ENCODE measurements around the gene NUP85.

The NUP85 gene

DNA sequence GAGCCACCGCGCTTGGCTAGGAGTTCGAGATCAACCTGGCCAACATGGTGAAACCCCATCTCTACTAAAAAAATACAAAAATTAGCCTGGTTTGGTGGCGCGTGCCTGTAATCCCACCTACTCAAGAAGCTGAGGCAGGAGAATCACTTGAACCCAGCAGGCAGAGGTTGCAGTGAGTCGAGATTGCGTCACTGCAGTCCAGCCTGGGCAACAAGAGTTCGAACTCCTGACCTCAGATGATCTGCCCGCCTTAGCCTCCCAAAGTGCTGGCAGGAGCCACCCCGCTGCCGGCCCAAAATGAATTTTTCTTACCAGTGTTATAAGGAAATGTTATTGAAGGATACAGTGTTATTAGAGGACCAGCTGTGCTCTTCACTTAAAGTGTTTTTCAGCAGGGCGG is 2.3 kb downstream of the NUP85 start:
- Histone ChIP-seq H3K9ac (ENCODE audit: low read length) (no peak overlapping the region), H3K4me3 (ENCODE audit: low read length) (no peak overlapping the region), H3K36me3 (ENCODE audit: control insufficient read depth, low read depth, low read length) (peaks cover 38% of the 10 kb centered on the region), H3K27me3 (ENCODE audit: control insufficient read depth, insufficient read depth, low read length) (no peaks in the 10 kb centered on the region), H3K27ac (ENCODE audit: low read length) (no peak overlapping the region), H3K9me3 (ENCODE audit: control insufficient read depth, low read depth, low read length) (no peaks in the 10 kb centered on the region), H3K4me1 (ENCODE audit: control insufficient read depth, low read depth, low read length) (no peaks in the 10 kb centered on the region)

DNA sequence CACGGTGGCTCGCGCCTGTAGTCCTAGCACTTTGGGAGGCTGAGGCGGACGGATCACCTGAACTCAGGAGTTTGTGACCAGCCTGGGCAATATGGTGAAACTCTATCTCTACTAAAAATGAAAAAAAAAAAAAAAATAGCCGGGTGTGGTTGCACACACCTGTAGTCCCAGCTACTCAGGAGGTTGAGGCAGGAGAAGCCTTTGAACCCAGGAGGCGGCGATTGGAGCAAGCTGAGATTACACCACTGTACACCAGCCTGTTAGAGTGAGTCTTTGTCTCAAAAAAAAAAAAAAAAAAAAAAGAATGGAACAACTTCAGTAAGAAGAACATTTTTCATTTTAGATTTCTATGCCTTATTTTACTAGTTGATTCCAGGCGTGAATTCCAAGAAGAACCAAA is 2.7 kb downstream of the NUP85 start:
- H3K9me3 ChIP-seq (ENCODE audit: control insufficient read depth, low read depth, low read length): no peaks in the 10 kb centered on the region
- no peaks in the 10 kb centered on the region for H3K4me1 ChIP-seq (ENCODE audit: control insufficient read depth, low read depth, low read length)
- H3K4me3 ChIP-seq (ENCODE audit: low read length): no peak overlapping the region
- H3K36me3 ChIP-seq (ENCODE audit: control insufficient read depth, low read depth, low read length): peaks cover 42% of the 10 kb centered on the region
- H3K27me3 ChIP-seq (ENCODE audit: control insufficient read depth, insufficient read depth, low read length): no peaks in the 10 kb centered on the region
- no peak overlapping the region for H3K27ac ChIP-seq (ENCODE audit: low read length)
- H3K9ac ChIP-seq (ENCODE audit: low read length): no peak overlapping the region

DNA sequence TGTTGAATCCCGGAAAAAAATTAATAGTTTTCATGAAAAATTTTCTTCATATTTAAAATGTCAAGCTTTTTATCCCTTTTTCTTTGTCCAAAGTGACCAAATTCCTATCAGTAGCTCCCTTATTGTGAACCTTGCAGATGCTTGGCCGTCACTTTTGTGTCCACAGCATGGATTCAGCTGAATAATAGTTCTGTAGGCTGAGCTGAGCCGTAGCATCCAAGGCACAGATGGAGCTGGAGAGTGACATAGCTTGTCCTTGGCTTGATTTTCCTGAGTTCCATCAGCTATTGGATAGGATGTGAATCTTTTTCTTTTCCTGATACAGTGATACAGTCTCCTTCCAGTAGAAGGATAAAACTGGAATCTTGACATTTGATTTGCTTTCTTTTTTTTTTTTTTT is 3.6 kb downstream of the NUP85 start:
- Histone ChIP-seq H3K4me1 (ENCODE audit: control insufficient read depth, low read depth, low read length) (no peaks in the 10 kb centered on the region), H3K4me3 (ENCODE audit: low read length) (no peak overlapping the region), H3K27ac (ENCODE audit: low read length) (no peak overlapping the region), H3K27me3 (ENCODE audit: control insufficient read depth, insufficient read depth, low read length) (no peaks in the 10 kb centered on the region), H3K36me3 (ENCODE audit: control insufficient read depth, low read depth, low read length) (peaks cover 49% of the 10 kb centered on the region), H3K9me3 (ENCODE audit: control insufficient read depth, low read depth, low read length) (no peaks in the 10 kb centered on the region), H3K9ac (ENCODE audit: low read length) (no peak overlapping the region)

DNA sequence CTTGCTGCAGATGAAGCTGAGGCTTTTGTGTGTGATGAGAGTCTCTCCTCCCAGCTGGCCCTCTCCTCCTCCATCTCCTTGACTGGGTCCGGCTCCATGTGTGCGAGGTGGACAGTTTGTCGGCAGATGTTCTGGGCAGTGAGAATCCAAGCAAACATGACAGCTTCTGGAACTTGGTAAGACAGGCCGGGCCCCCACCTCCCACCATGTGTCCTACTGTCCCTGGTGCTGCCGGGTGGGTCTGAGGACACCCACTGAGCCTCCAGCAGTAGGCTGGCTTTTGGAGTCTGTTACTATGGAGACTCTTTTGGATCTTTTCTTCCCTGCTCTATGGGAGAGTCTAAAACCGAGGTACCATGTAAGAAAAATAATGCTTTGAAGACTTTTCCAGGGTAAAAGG is 12.7 kb downstream of the NUP85 start:
- peaks cover 68% of the 10 kb centered on the region for H3K36me3 ChIP-seq (ENCODE audit: control insufficient read depth, low read depth, low read length)
- H3K9ac ChIP-seq (ENCODE audit: low read length): no peak overlapping the region
- no peak overlapping the region for H3K4me3 ChIP-seq (ENCODE audit: low read length)
- no peaks in the 10 kb centered on the region for H3K9me3 ChIP-seq (ENCODE audit: control insufficient read depth, low read depth, low read length)
- no peaks in the 10 kb centered on the region for H3K27me3 ChIP-seq (ENCODE audit: control insufficient read depth, insufficient read depth, low read length)
- no peaks in the 10 kb centered on the region for H3K4me1 ChIP-seq (ENCODE audit: control insufficient read depth, low read depth, low read length)
- no peak overlapping the region for H3K27ac ChIP-seq (ENCODE audit: low read length)

DNA sequence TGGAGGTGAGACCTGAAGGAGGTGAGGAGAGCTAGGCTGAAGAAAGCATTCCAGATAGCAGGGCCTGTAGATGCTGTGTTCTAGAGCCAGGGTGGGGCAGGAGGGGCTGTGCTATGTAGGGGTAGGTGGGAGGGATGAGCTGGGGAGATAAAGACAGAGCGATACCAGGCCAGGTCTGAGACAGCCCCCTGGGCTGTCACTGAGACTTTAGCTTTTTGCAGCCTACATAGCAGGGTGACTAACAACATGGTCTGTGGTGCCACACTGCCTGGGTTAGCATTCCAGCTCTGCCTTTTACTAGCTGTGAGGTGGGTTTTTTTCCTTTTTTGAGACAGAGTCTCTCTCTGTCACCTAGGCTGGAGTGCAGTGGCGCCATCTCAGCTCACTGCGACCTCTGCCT is 14.3 kb downstream of the NUP85 start:
- Histone ChIP-seq H3K9me3 (ENCODE audit: control insufficient read depth, low read depth, low read length) (no peaks in the 10 kb centered on the region), H3K4me1 (ENCODE audit: control insufficient read depth, low read depth, low read length) (no peaks in the 10 kb centered on the region), H3K27me3 (ENCODE audit: control insufficient read depth, insufficient read depth, low read length) (no peaks in the 10 kb centered on the region), H3K9ac (ENCODE audit: low read length) (no peak overlapping the region), H3K36me3 (ENCODE audit: control insufficient read depth, low read depth, low read length) (peaks cover 60% of the 10 kb centered on the region), H3K27ac (ENCODE audit: low read length) (no peak overlapping the region), H3K4me3 (ENCODE audit: low read length) (no peak overlapping the region)

DNA sequence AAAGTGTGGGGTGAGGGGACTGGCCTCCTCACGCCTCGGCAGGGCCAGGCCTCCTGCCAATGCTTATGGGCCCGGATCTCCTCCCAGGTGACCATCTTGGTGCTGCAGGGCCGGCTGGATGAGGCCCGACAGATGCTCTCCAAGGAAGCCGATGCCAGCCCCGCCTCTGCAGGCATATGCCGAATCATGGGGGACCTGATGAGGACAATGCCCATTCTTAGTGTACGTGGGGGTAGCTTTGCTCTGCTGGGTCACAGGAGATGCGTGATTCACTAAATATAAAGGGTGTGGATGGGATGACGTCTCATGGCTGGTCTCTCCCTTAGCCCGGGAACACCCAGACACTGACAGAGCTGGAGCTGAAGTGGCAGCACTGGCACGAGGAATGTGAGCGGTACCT is 19.5 kb downstream of the NUP85 start:
- H3K27me3 ChIP-seq (ENCODE audit: control insufficient read depth, insufficient read depth, low read length): no peaks in the 10 kb centered on the region
- H3K4me1 ChIP-seq (ENCODE audit: control insufficient read depth, low read depth, low read length): no peaks in the 10 kb centered on the region
- H3K9ac ChIP-seq (ENCODE audit: low read length): no peak overlapping the region
- H3K4me3 ChIP-seq (ENCODE audit: low read length): no peak overlapping the region
- H3K9me3 ChIP-seq (ENCODE audit: control insufficient read depth, low read depth, low read length): no peaks in the 10 kb centered on the region
- no peak overlapping the region for H3K27ac ChIP-seq (ENCODE audit: low read length)
- H3K36me3 ChIP-seq (ENCODE audit: control insufficient read depth, low read depth, low read length): peaks cover 60% of the 10 kb centered on the region

DNA sequence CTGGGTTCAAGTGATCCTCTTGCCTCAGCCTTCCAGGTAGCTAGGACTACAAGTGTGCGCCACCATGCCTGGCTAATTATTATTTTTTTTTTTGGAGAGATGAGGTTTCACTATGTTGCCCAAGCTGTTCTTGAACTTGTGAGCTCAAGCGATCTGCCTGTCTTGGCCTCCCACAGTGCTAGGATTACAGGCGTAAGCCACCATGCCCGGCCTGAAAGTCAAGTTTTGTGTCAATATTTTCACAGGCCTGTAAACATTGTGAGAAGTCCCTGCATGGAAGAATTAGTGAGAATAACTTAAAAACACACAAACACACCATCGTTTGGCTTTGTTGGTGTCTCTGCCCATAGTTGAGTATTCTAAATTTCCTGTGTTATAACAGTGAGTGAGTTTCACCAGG is 22.2 kb downstream of the NUP85 start:
- Histone ChIP-seq H3K36me3 (ENCODE audit: control insufficient read depth, low read depth, low read length) (peaks cover 75% of the 10 kb centered on the region), H3K9ac (ENCODE audit: low read length) (no peak overlapping the region), H3K27ac (ENCODE audit: low read length) (no peak overlapping the region), H3K4me1 (ENCODE audit: control insufficient read depth, low read depth, low read length) (no peaks in the 10 kb centered on the region), H3K9me3 (ENCODE audit: control insufficient read depth, low read depth, low read length) (no peaks in the 10 kb centered on the region), H3K27me3 (ENCODE audit: control insufficient read depth, insufficient read depth, low read length) (no peaks in the 10 kb centered on the region), H3K4me3 (ENCODE audit: low read length) (no peak overlapping the region)

DNA sequence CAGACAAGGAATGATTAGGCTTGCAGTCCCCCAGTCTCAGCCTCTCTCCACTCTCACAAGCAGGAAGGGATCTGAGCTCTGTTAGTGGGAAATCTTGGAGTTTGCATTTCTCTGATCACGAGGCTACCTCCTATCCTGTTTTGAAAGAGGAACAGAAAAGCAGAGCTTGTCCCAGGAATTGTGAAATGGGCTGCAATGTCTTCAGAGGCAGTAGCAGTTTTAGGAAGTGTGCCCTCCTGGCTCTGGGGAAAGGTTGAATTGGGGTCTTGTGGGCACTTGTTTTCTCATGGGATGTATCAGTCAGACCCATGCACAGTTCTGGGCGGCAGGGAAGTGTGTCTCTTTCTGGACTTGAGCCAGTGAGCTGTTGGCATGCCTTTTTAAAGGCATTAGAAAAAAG is 22.8 kb downstream of the NUP85 start:
- Histone ChIP-seq H3K4me1 (ENCODE audit: control insufficient read depth, low read depth, low read length) (no peaks in the 10 kb centered on the region), H3K27me3 (ENCODE audit: control insufficient read depth, insufficient read depth, low read length) (no peaks in the 10 kb centered on the region), H3K36me3 (ENCODE audit: control insufficient read depth, low read depth, low read length) (peaks cover 79% of the 10 kb centered on the region), H3K9ac (ENCODE audit: low read length) (no peak overlapping the region), H3K27ac (ENCODE audit: low read length) (no peak overlapping the region), H3K9me3 (ENCODE audit: control insufficient read depth, low read depth, low read length) (no peaks in the 10 kb centered on the region), H3K4me3 (ENCODE audit: low read length) (no peak overlapping the region)

DNA sequence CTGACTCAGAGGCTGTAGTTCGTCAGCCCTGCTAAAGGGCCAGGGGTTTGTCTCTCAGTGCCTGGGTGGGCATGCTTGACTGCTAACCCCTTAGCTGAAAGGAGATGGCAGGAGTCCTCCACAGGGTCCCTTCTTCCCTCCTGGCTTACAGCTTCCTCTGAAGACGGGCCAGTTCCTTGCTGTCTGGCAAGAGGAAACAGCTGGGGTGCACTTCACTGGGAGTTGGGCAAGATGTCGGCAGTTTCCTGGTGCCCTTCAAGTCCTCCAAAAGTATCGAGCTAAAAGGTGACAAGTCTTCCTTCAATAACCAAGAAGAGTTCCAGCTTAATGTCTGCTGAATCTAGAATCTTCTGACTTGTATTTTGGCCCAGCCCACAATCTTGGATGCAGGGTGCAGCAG is 23.4 kb downstream of the NUP85 start:
- Histone ChIP-seq H3K4me1 (ENCODE audit: control insufficient read depth, low read depth, low read length) (no peaks in the 10 kb centered on the region), H3K9me3 (ENCODE audit: control insufficient read depth, low read depth, low read length) (no peaks in the 10 kb centered on the region), H3K27ac (ENCODE audit: low read length) (no peak overlapping the region), H3K27me3 (ENCODE audit: control insufficient read depth, insufficient read depth, low read length) (no peaks in the 10 kb centered on the region), H3K9ac (ENCODE audit: low read length) (no peak overlapping the region), H3K4me3 (ENCODE audit: low read length) (no peak overlapping the region), H3K36me3 (ENCODE audit: control insufficient read depth, low read depth, low read length) (peaks cover 79% of the 10 kb centered on the region)

DNA sequence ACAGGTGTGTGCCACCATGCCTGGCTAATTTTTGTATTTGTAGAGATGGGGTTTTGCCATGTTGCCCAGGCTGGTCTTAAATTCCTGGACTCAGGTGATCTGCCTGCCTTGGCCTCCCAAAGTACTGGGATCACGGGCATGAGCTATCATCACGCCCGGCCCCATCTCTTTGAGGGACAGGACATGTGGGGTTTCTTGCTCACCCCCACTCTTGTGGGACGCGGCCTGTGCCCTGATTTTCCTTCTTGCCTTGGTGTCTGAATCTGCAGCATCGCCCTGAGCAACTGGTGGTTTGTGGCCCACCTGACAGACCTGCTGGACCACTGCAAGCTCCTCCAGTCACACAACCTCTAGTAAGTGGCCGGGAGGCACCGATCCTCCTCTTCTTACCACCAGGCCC is 25.6 kb downstream of the NUP85 start:
- Histone ChIP-seq H3K9ac (ENCODE audit: low read length) (no peak overlapping the region), H3K27ac (ENCODE audit: low read length) (no peak overlapping the region), H3K36me3 (ENCODE audit: control insufficient read depth, low read depth, low read length) (peaks cover 83% of the 10 kb centered on the region), H3K4me3 (ENCODE audit: low read length) (no peak overlapping the region), H3K27me3 (ENCODE audit: control insufficient read depth, insufficient read depth, low read length) (no peaks in the 10 kb centered on the region), H3K9me3 (ENCODE audit: control insufficient read depth, low read depth, low read length) (no peaks in the 10 kb centered on the region), H3K4me1 (ENCODE audit: control insufficient read depth, low read depth, low read length) (no peaks in the 10 kb centered on the region)

DNA sequence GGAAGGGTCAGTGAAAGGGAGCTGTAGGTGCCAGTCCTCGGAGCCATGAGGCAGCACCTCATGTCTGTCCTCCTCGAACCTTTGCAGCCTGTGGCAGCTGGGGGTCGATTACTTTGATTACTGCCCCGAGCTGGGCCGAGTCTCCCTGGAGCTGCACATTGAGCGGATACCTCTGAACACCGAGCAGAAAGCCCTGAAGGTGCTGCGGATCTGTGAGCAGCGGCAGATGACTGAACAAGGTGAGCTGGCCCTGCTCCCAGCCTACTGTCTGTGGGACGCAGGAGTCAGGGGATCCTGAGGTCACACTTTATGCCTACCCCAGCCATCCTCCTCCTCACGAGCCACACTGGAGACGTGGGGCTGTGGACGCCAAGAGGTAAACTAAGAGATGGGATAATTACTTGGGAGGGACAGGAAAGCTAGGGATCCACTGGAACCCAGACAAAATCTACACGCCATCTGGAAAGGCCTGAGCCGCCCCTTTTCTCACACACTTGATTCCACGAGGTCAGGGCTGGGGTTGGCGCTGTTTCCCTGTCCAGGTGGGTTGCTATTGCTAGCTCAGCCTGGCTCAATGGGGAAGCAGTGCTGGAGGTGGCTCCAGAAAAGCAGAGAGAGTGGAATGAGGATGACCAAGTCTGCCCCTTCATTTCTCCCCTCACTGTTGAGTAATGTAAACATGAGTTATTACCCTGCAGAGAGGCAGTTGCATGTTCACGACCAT is 26.4 kb downstream of the NUP85 start:
- H3K9ac ChIP-seq (ENCODE audit: low read length): no peak overlapping the region
- H3K36me3 ChIP-seq (ENCODE audit: control insufficient read depth, low read depth, low read length): peaks cover 83% of the 10 kb centered on the region
- H3K27me3 ChIP-seq (ENCODE audit: control insufficient read depth, insufficient read depth, low read length): no peaks in the 10 kb centered on the region
- no peaks in the 10 kb centered on the region for H3K9me3 ChIP-seq (ENCODE audit: control insufficient read depth, low read depth, low read length)
- no peak overlapping the region for H3K4me3 ChIP-seq (ENCODE audit: low read length)
- no peaks in the 10 kb centered on the region for H3K4me1 ChIP-seq (ENCODE audit: control insufficient read depth, low read depth, low read length)
- no peak overlapping the region for H3K27ac ChIP-seq (ENCODE audit: low read length)

DNA sequence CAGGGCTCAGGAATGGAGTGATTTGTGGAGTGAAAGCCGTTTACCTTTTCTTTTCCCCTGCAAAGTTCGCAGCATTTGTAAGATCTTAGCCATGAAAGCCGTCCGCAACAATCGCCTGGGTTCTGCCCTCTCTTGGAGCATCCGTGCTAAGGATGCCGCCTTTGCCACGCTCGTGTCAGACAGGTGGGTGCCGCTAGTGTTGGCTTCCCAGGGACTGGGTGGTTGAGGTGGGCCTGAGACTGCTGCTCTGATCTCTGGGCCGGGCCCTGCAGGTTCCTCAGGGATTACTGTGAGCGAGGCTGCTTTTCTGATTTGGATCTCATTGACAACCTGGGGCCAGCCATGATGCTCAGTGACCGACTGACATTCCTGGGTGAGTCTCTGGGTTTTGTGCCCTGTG is 27.3 kb downstream of the NUP85 start:
- Histone ChIP-seq H3K27me3 (ENCODE audit: control insufficient read depth, insufficient read depth, low read length) (no peaks in the 10 kb centered on the region), H3K9me3 (ENCODE audit: control insufficient read depth, low read depth, low read length) (no peaks in the 10 kb centered on the region), H3K36me3 (ENCODE audit: control insufficient read depth, low read depth, low read length) (peaks cover 88% of the 10 kb centered on the region), H3K9ac (ENCODE audit: low read length) (no peak overlapping the region), H3K4me3 (ENCODE audit: low read length) (no peak overlapping the region), H3K27ac (ENCODE audit: low read length) (no peak overlapping the region), H3K4me1 (ENCODE audit: control insufficient read depth, low read depth, low read length) (no peaks in the 10 kb centered on the region)
